ENCODE measurements around the gene HOXC10.

The HOXC10 gene

GRCh38 chr12:54030889-54031471 is 46.0 kb downstream of the HOXC10 start:
- Histone ChIP-seq H3K9me3 (ENCODE audit: low read depth, low read length) (no peaks in the 10 kb centered on the region), H3K9ac (ENCODE audit: insufficient read length) (peak overlapping the region; percentile 56), H3K4me3 (peak overlapping the region; percentile 60), H3K27ac (peak overlapping the region; percentile 78), H3K36me3 (ENCODE audit: insufficient read depth, low read length) (peaks cover 12% of the 10 kb centered on the region)
- TF ChIP-seq POLR2AphosphoS5 (IDR thresholded peaks at IDR 0.05; ENCODE audit: borderline replicate concordance, low read depth, low read length), result no peak
- no peak for DNase-seq (ENCODE audit: low read depth, low spot score)

- H3K4me3 ChIP-seq, result peak overlapping the region; percentile 60; the same call in 1 of the 2 replicates
- no peak overlapping the region for H3K9ac ChIP-seq (ENCODE audit: insufficient read length)
- TF ChIP-seq EZH2 (IDR thresholded peaks at IDR 0.05) (no peak), FOXP2 (optimal IDR thresholded peaks at IDR 0.05; ENCODE audit: control extremely low read depth, extremely low read length, insufficient read depth) (no peak), POLR2AphosphoS5 (IDR thresholded peaks at IDR 0.05; ENCODE audit: borderline replicate concordance, low read depth, low read length) (no peak)
- H3K27ac ChIP-seq, result peak overlapping the region; percentile 78
- DNase-seq (ENCODE audit: low read depth, low spot score), result no peak
- H3K9me3 ChIP-seq (ENCODE audit: low read depth, low read length), result no peaks in the 10 kb centered on the region
- H3K36me3 ChIP-seq (ENCODE audit: insufficient read depth, low read length), result peaks cover 12% of the 10 kb centered on the region
Measured at GRCh38 chr12:54031480-54031879, 46.5 kb downstream of the HOXC10 start.

GRCh38 chr12:54032086-54032619 is 47.2 kb downstream of the HOXC10 start:
- Histone ChIP-seq H3K36me3 (ENCODE audit: insufficient read depth, low read length) (peaks cover 12% of the 10 kb centered on the region), H3K9ac (ENCODE audit: insufficient read length) (no peak overlapping the region), H3K9me3 (ENCODE audit: low read depth, low read length) (no peaks in the 10 kb centered on the region), H3K27ac (peak overlapping the region; percentile 61; the same call in 1 of the 2 replicates), H3K4me3 (no peak overlapping the region)
- no peak for TF ChIP-seq FOXP2 (optimal IDR thresholded peaks at IDR 0.05; ENCODE audit: control extremely low read depth, extremely low read length, insufficient read depth)
- no peak for DNase-seq (ENCODE audit: low read depth, low spot score)

GRCh38 chr12:54032627-54033100 is 47.7 kb downstream of the HOXC10 start, which contains the start of gene HOXC5:
TSS of gene HOXC5 (plus strand) at chr12:54033050. CDS start at chr12:54033123, 73 bp downstream.
- Histone ChIP-seq H3K36me3 (ENCODE audit: insufficient read depth, low read length) (peaks cover 12% of the 10 kb centered on the region), H3K9me3 (ENCODE audit: low read depth, low read length) (no peaks in the 10 kb centered on the region), H3K27ac (peak within 1 kb of the TSS; percentile 61; the same call in 1 of the 2 replicates), H3K4me3 (peak within 1 kb of the TSS; percentile 78), H3K9ac (ENCODE audit: insufficient read length) (no peak within 1 kb of the TSS)
- TF ChIP-seq FOXP2 (optimal IDR thresholded peaks at IDR 0.05; ENCODE audit: control extremely low read depth, extremely low read length, insufficient read depth), result no peak
- no peak for TF ChIP-seq POLR2AphosphoS5 (IDR thresholded peaks at IDR 0.05; ENCODE audit: borderline replicate concordance, low read depth, low read length)
- TF ChIP-seq EZH2 (IDR thresholded peaks at IDR 0.05), result no peak
- peak; percentile 81 for DNase-seq (ENCODE audit: low read depth, low spot score)

GRCh38 chr12:54033106-54033979 is 48.4 kb downstream of the HOXC10 start:
- peak overlapping the region; percentile 37; the same call in 1 of the 2 replicates for H3K27ac ChIP-seq
- peak overlapping the region; percentile 78 for H3K4me3 ChIP-seq
- TF ChIP-seq POLR2AphosphoS5 (IDR thresholded peaks at IDR 0.05; ENCODE audit: borderline replicate concordance, low read depth, low read length) (peak; percentile 70; the same call in 1 of the 2 replicates), FOXP2 (optimal IDR thresholded peaks at IDR 0.05; ENCODE audit: control extremely low read depth, extremely low read length, insufficient read depth) (no peak)
- DNase-seq (ENCODE audit: low read depth, low spot score), result no peak
- no peak overlapping the region for H3K9ac ChIP-seq (ENCODE audit: insufficient read length)
- H3K9me3 ChIP-seq (ENCODE audit: low read depth, low read length), result no peaks in the 10 kb centered on the region
- peaks cover 11% of the 10 kb centered on the region for H3K36me3 ChIP-seq (ENCODE audit: insufficient read depth, low read length)

GRCh38 chr12:54033980-54034784 is 49.2 kb downstream of the HOXC10 start:
- Histone ChIP-seq H3K36me3 (ENCODE audit: insufficient read depth, low read length) (peaks cover 8% of the 10 kb centered on the region), H3K9me3 (ENCODE audit: low read depth, low read length) (no peaks in the 10 kb centered on the region), H3K27ac (no peak overlapping the region), H3K9ac (ENCODE audit: insufficient read length) (no peak overlapping the region), H3K4me3 (peak overlapping the region; percentile 78)
- TF ChIP-seq EZH2 (IDR thresholded peaks at IDR 0.05) (no peak), FOXP2 (optimal IDR thresholded peaks at IDR 0.05; ENCODE audit: control extremely low read depth, extremely low read length, insufficient read depth) (no peak), POLR2AphosphoS5 (IDR thresholded peaks at IDR 0.05; ENCODE audit: borderline replicate concordance, low read depth, low read length) (no peak)
- DNase-seq (ENCODE audit: low read depth, low spot score), result no peak

GRCh38 chr12:54034785-54035310 is 49.9 kb downstream of the HOXC10 start:
- TF ChIP-seq EZH2 (IDR thresholded peaks at IDR 0.05) (no peak), POLR2AphosphoS5 (IDR thresholded peaks at IDR 0.05; ENCODE audit: borderline replicate concordance, low read depth, low read length) (no peak), FOXP2 (optimal IDR thresholded peaks at IDR 0.05; ENCODE audit: control extremely low read depth, extremely low read length, insufficient read depth) (no peak)
- no peak for DNase-seq (ENCODE audit: low read depth, low spot score)
- Histone ChIP-seq H3K4me3 (no peak overlapping the region), H3K27ac (no peak overlapping the region), H3K9me3 (ENCODE audit: low read depth, low read length) (no peaks in the 10 kb centered on the region), H3K9ac (ENCODE audit: insufficient read length) (no peak overlapping the region), H3K36me3 (ENCODE audit: insufficient read depth, low read length) (peaks cover 3% of the 10 kb centered on the region)

All from SK-N-MC (cell line).